SK-N-MC (cell line): ENCODE measurements around the gene FBXL20.
"Not testable (repeated sequence)": the region's sequence is repeated elsewhere in the genome, so short reads cannot be mapped to it uniquely, and the experiment has no call there.

Experiments used
- EZH2 ChIP-seq: fragments of 200-600 bp; sonication (generic); IDR thresholded peaks from one replicate; pipeline ENCODE4 v1.6.1; 2017; ENCODE audit warnings: antibody characterized with exemption
- FOXP2 ChIP-seq: optimal IDR thresholded peaks from 2 replicates; pipeline ENCODE3; 2011; ENCODE audit warnings: mild to moderate bottlenecking, moderate library complexity; ENCODE audit not compliant: insufficient read depth; ENCODE audit errors: extremely low read length, control extremely low read depth
- POLR2AphosphoS5 ChIP-seq: IDR thresholded peaks from 2 replicates; pipeline ENCODE4 v1.6.1; 2012; ENCODE audit warnings: mild to moderate bottlenecking, low read depth, low read length, borderline replicate concordance

- TF ChIP-seq EZH2, POLR2AphosphoS5, FOXP2: not testable (repeated sequence)
Observed at GRCh38 chr17:39278246-39278645, 123.2 kb downstream of the FBXL20 start.
